Keratinocyte (primary cell): ENCODE results near the gene LNPEP.

Experiments
- CTCF ChIP-seq, 3 experiments: IDR thresholded peaks in 1 of 3; conservative IDR thresholded peaks in 1 of 3; optimal IDR thresholded peaks in 1 of 3; 2 replicates in 2 of 3; 3 replicates in 1 of 3; pipeline versions ENCODE3 to v1.5.1; 2011; ENCODE audit warnings: low read length in 3 of 3, mild to moderate bottlenecking in 3 of 3, moderate library complexity in 2 of 3, control low read depth in 1 of 3, inconsistent platforms in 1 of 3; ENCODE audit not compliant: insufficient read depth in 2 of 3; ENCODE audit errors: extremely low read depth in 1 of 3
- EZH2 ChIP-seq: IDR thresholded peaks from one replicate; pipeline ENCODE4 v1.6.1; 2012; ENCODE audit warnings: inconsistent platforms, mild to moderate bottlenecking, low read length, moderate library complexity

- TF ChIP-seq EZH2: no peak
- TF ChIP-seq CTCF (optimal IDR thresholded peaks at IDR 0.05 in 1 of 3, IDR thresholded peaks at IDR 0.05 in 1 of 3, conservative IDR thresholded peaks at IDR 0.05 in 1 of 3; ENCODE audit: extremely low read depth in 1 of 3, insufficient read depth in 2 of 3, low read length in 3 of 3): no peak
Observed at GRCh38 chr5:96893342-96893741, 42.5 kb upstream of the LNPEP start.
